Measurements from ENCODE around the gene TAPT1. TPM values are rescaled to one million over a fixed set of nuclear protein-coding genes. Genes with fewer than 3 reads are reported as not detected.

Gene TAPT1
- total RNA-seq, 1 donor from 2014 or later: 23.0 TPM

- H3K36me3 Mint-ChIP-seq (ENCODE audit: low read depth): peaks cover 3% of the 10 kb centered on the region
- H3K27me3 Mint-ChIP-seq (ENCODE audit: low read depth): no peaks in the 10 kb centered on the region
- no peak for DNase-seq (ENCODE audit: low spot score)
- H3K4me1 Mint-ChIP-seq (ENCODE audit: low read depth): no peaks in the 10 kb centered on the region
- no peaks in the 10 kb centered on the region for H3K9me3 Mint-ChIP-seq (ENCODE audit: low read depth)
- H3K27ac Mint-ChIP-seq (ENCODE audit: unreplicated experiment): no peak overlapping the region
- no peak overlapping the region for H3K4me3 Mint-ChIP-seq (ENCODE audit: unreplicated experiment)
- TF ChIP-seq CTCF (IDR thresholded peaks at IDR 0.05): no peak
Observed at GRCh38 chr4:16263056-16263455, 36.8 kb upstream of the TAPT1 start.

GRCh38 chr4:16262188-16262587 lies 35.9 kb upstream of the TAPT1 start:
- no peak overlapping the region for H3K27ac Mint-ChIP-seq (ENCODE audit: unreplicated experiment)
- no peaks in the 10 kb centered on the region for H3K9me3 Mint-ChIP-seq (ENCODE audit: low read depth)
- no peaks in the 10 kb centered on the region for H3K4me1 Mint-ChIP-seq (ENCODE audit: low read depth)
- peaks cover 6% of the 10 kb centered on the region for H3K36me3 Mint-ChIP-seq (ENCODE audit: low read depth)
- no peak for TF ChIP-seq CTCF (IDR thresholded peaks at IDR 0.05)
- H3K4me3 Mint-ChIP-seq (ENCODE audit: unreplicated experiment): no peak overlapping the region
- H3K27me3 Mint-ChIP-seq (ENCODE audit: low read depth): no peaks in the 10 kb centered on the region
- DNase-seq (ENCODE audit: low spot score): no peak

- H3K4me1 Mint-ChIP-seq (ENCODE audit: low read depth): no peaks in the 10 kb centered on the region
- no peak for DNase-seq (ENCODE audit: low spot score)
- no peak overlapping the region for H3K4me3 Mint-ChIP-seq (ENCODE audit: unreplicated experiment)
- no peak overlapping the region for H3K27ac Mint-ChIP-seq (ENCODE audit: unreplicated experiment)
- no peaks in the 10 kb centered on the region for H3K27me3 Mint-ChIP-seq (ENCODE audit: low read depth)
- H3K9me3 Mint-ChIP-seq (ENCODE audit: low read depth): no peaks in the 10 kb centered on the region
- no peak for TF ChIP-seq CTCF (IDR thresholded peaks at IDR 0.05)
- peaks cover 8% of the 10 kb centered on the region for H3K36me3 Mint-ChIP-seq (ENCODE audit: low read depth)
Observed at GRCh38 chr4:16261313-16261878, 35.1 kb upstream of the TAPT1 start.

- H3K9me3 Mint-ChIP-seq (ENCODE audit: low read depth): no peaks in the 10 kb centered on the region
- DNase-seq (ENCODE audit: low spot score): no peak
- H3K27me3 Mint-ChIP-seq (ENCODE audit: low read depth): no peaks in the 10 kb centered on the region
- no peak for TF ChIP-seq CTCF (IDR thresholded peaks at IDR 0.05)
- no peak overlapping the region for H3K4me3 Mint-ChIP-seq (ENCODE audit: unreplicated experiment)
- no peak overlapping the region for H3K27ac Mint-ChIP-seq (ENCODE audit: unreplicated experiment)
- peaks cover 13% of the 10 kb centered on the region for H3K36me3 Mint-ChIP-seq (ENCODE audit: low read depth)
- peaks cover 3% of the 10 kb centered on the region for H3K4me1 Mint-ChIP-seq (ENCODE audit: low read depth)
Observed at GRCh38 chr4:16259889-16260246, 33.6 kb upstream of the TAPT1 start.

GRCh38 chr4:16259241-16259888 lies 33.1 kb upstream of the TAPT1 start:
- H3K4me1 Mint-ChIP-seq (ENCODE audit: low read depth): peaks cover 4% of the 10 kb centered on the region
- no peaks in the 10 kb centered on the region for H3K27me3 Mint-ChIP-seq (ENCODE audit: low read depth)
- no peak overlapping the region for H3K27ac Mint-ChIP-seq (ENCODE audit: unreplicated experiment)
- no peak for DNase-seq (ENCODE audit: low spot score)
- H3K9me3 Mint-ChIP-seq (ENCODE audit: low read depth): no peaks in the 10 kb centered on the region
- H3K36me3 Mint-ChIP-seq (ENCODE audit: low read depth): peaks cover 13% of the 10 kb centered on the region
- no peak for TF ChIP-seq CTCF (IDR thresholded peaks at IDR 0.05)
- H3K4me3 Mint-ChIP-seq (ENCODE audit: unreplicated experiment): no peak overlapping the region
